OCI-M2 (cell line): ENCODE measurements around the gene HUS1B.
"Not testable (repeated sequence)": the region's sequence is repeated elsewhere in the genome, so short reads cannot be mapped to it uniquely, and the experiment has no call there.

Experiments used
- DNase-seq: peaks from one replicate; lab custom pipeline; 2025; ENCODE audit not compliant: unreplicated experiment; lab: John Stamatoyannopoulos, UW

HUS1B gene

GRCh38 chr6:656460-657252, at the start of gene HUS1B:
Gene HUS1B, minus strand, starts transcription at chr6:657100. Its CDS starts 156 bp downstream, at chr6:656944.
- no peak for DNase-seq

- no peak for DNase-seq
Observed at GRCh38 chr6:706146-706545, 49.2 kb upstream of the HUS1B start.

GRCh38 chr6:705047-705446, 48.1 kb upstream of the HUS1B start:
- no peak for DNase-seq

- DNase-seq, result no peak
Observed at GRCh38 chr6:704046-704445, 47.1 kb upstream of the HUS1B start.

- no peak for DNase-seq
Observed at GRCh38 chr6:703552-703951, 46.7 kb upstream of the HUS1B start.

- DNase-seq, result no peak
Observed at GRCh38 chr6:701700-702479, 45.0 kb upstream of the HUS1B start.

GRCh38 chr6:701215-701614, 44.3 kb upstream of the HUS1B start:
- no peak for DNase-seq

GRCh38 chr6:700490-700889, 43.6 kb upstream of the HUS1B start:
- no peak for DNase-seq

- no peak for DNase-seq
Observed at GRCh38 chr6:699319-699718, 42.4 kb upstream of the HUS1B start.

GRCh38 chr6:694431-695126, 37.7 kb upstream of the HUS1B start:
- DNase-seq, result not testable (repeated sequence)

- no peak for DNase-seq
Observed at GRCh38 chr6:693723-694009, 36.8 kb upstream of the HUS1B start.

- no peak for DNase-seq
Observed at GRCh38 chr6:692858-693722, 36.2 kb upstream of the HUS1B start, which contains the start of gene EXOC2. Gene EXOC2, minus strand, starts transcription at chr6:693139. Its CDS starts 55,321 bp downstream, at chr6:637818.

GRCh38 chr6:692356-692851, 35.5 kb upstream of the HUS1B start:
- no peak for DNase-seq

- no peak for DNase-seq
Observed at GRCh38 chr6:689223-689622, 32.3 kb upstream of the HUS1B start.

- DNase-seq, result no peak
Observed at GRCh38 chr6:686497-686896, 29.6 kb upstream of the HUS1B start.

GRCh38 chr6:684831-685636, 28.1 kb upstream of the HUS1B start:
- DNase-seq, result no peak

GRCh38 chr6:683742-684440, 27.0 kb upstream of the HUS1B start:
- no peak for DNase-seq

GRCh38 chr6:680666-681340, 23.9 kb upstream of the HUS1B start:
- DNase-seq, result no peak

GRCh38 chr6:680251-680650, 23.4 kb upstream of the HUS1B start:
- no peak for DNase-seq
